Left kidney (tissue), 2 donors: ENCODE measurements around the gene SLC35C1. TPM values are rescaled to one million over a fixed set of nuclear protein-coding genes. Genes with fewer than 3 reads are reported as not detected.
"Not testable (repeated sequence)": the region's sequence is repeated elsewhere in the genome, so short reads cannot be mapped to it uniquely, and the experiment has no call there.

Source experiments
- DNase-seq: peaks from one replicate; pipeline ENCODE4 v3.0.0-alpha.2; 2013
- polyA plus RNA-seq: library from polyadenylated mRNA; unstranded; fragments of 120-200 nt; gene quantifications from one replicate; pipeline ENCODE4 v1.2.1, GENCODE V29; 2013; ENCODE audit not compliant: insufficient read length

Gene SLC35C1
- polyA plus RNA-seq, 1 donor = 6.4 TPM

GRCh38 chr11:45779602-45780001, 25.3 kb upstream of the SLC35C1 start:
- DNase-seq = no peak

- no peak for DNase-seq
Measured at GRCh38 chr11:45786272-45786671, 18.7 kb upstream of the SLC35C1 start.

- no peak for DNase-seq
Measured at GRCh38 chr11:45788887-45789286, 16.1 kb upstream of the SLC35C1 start.

GRCh38 chr11:45791524-45791923, 13.4 kb upstream of the SLC35C1 start:
- DNase-seq = no peak

GRCh38 chr11:45794169-45794568, 10.8 kb upstream of the SLC35C1 start:
- no peak for DNase-seq

GRCh38 chr11:45795379-45795778, 9.6 kb upstream of the SLC35C1 start:
- DNase-seq = no peak

- no peak for DNase-seq
Measured at GRCh38 chr11:45796461-45796861, 8.5 kb upstream of the SLC35C1 start.

GRCh38 chr11:45798793-45799441, 6.0 kb upstream of the SLC35C1 start:
- DNase-seq = no peak

GRCh38 chr11:45799562-45799961, 5.4 kb upstream of the SLC35C1 start:
- no peak for DNase-seq

- no peak for DNase-seq
Measured at GRCh38 chr11:45800261-45800660, 4.7 kb upstream of the SLC35C1 start.

GRCh38 chr11:45801723-45802315, 3.1 kb upstream of the SLC35C1 start:
- no peak for DNase-seq

- DNase-seq = no peak
Measured at GRCh38 chr11:45802531-45803317, 2.2 kb upstream of the SLC35C1 start.

GRCh38 chr11:45803971-45804760, 783 bp upstream of the SLC35C1 start:
- peak; percentile 61 for DNase-seq

- DNase-seq = peak; percentile 27
Measured at GRCh38 chr11:45805305-45806071, 539 bp downstream of the SLC35C1 start.

GRCh38 chr11:45806072-45806933, 1.4 kb downstream of the SLC35C1 start:
- no peak for DNase-seq

GRCh38 chr11:45806937-45807791, 2.2 kb downstream of the SLC35C1 start:
- DNase-seq = no peak

- DNase-seq = no peak
Measured at GRCh38 chr11:45807792-45808238, 2.9 kb downstream of the SLC35C1 start.

- not testable (repeated sequence) for DNase-seq
Measured at GRCh38 chr11:45808427-45808826, 3.5 kb downstream of the SLC35C1 start.
